CD8-positive, alpha-beta memory T cell (primary cell): ENCODE data around the gene ZNF500. TPM values are rescaled to one million over a fixed set of nuclear protein-coding genes. Genes with fewer than 3 reads are reported as not detected.
"Not testable (repeated sequence)": the region's sequence is repeated elsewhere in the genome, so short reads cannot be mapped to it uniquely, and the experiment has no call there.

Experiments used
- CTCF ChIA-PET: fragments of 350-600 bp; sonication (Branson Sonifier 250); formaldehyde crosslinking; loops from one replicate; lab custom pipeline; 2021; ENCODE audit warnings: antibody characterized with exemption; lab: Charles Lee
- POLR2A ChIA-PET: fragments of 350-600 bp; sonication (Branson Sonifier 250); formaldehyde crosslinking; loops from one replicate; lab custom pipeline; 2021; ENCODE audit warnings: antibody characterized with exemption; lab: Charles Lee
- DNase-seq, 5 donors: peaks; one replicate each; pipeline versions ENCODE4 v3.0.0 to v3.0.0-alpha.2; 2020 to 2022; ENCODE audit warnings: mixed read lengths in 1 of 5
- H3K27ac ChIP-seq: one replicate; pipeline ENCODE4 v1.7.0; 2013; ENCODE audit warnings: low read depth, mild to moderate bottlenecking, low read length, moderate library complexity
- H3K27me3 ChIP-seq: 2 replicates; pipeline ENCODE4 v1.7.0; 2013; ENCODE audit warnings: low read length, mild to moderate bottlenecking; ENCODE audit not compliant: insufficient read depth, poor library complexity, severe bottlenecking
- H3K36me3 ChIP-seq: 2 replicates; pipeline ENCODE4 v1.7.0; 2013; ENCODE audit warnings: mild to moderate bottlenecking, low read length, moderate library complexity; ENCODE audit not compliant: insufficient read depth
- H3K4me1 ChIP-seq: 2 replicates; pipeline ENCODE4 v1.7.0; 2013; ENCODE audit warnings: mild to moderate bottlenecking, low read length, moderate library complexity; ENCODE audit not compliant: insufficient read depth
- H3K4me3 ChIP-seq: 2 replicates; pipeline ENCODE4 v1.7.0; 2013; ENCODE audit warnings: mild to moderate bottlenecking, low read length
- H3K9me3 ChIP-seq: 2 replicates; pipeline ENCODE4 v1.7.0; 2013; ENCODE audit warnings: mild to moderate bottlenecking, low read length
- H3K27ac Mint-ChIP-seq, 8 donors: one replicate each; pipeline ENCODE4 v1.8.0; 2020 to 2021; ENCODE audit warnings: mixed read lengths in 8 of 8, mild to moderate bottlenecking in 6 of 8, inconsistent platforms in 3 of 8, moderate library complexity in 3 of 8
- H3K27me3 Mint-ChIP-seq, 2 donors: one replicate each; pipeline ENCODE4 v1.8.0; 2020 to 2021; ENCODE audit warnings: mixed read lengths in 2 of 2, mild to moderate bottlenecking in 1 of 2, moderate library complexity in 1 of 2
- H3K36me3 Mint-ChIP-seq, 3 donors: one replicate each; pipeline ENCODE4 v1.8.0; 2020 to 2021; ENCODE audit warnings: mixed read lengths in 3 of 3, inconsistent platforms in 1 of 3, mild to moderate bottlenecking in 1 of 3
- H3K4me1 Mint-ChIP-seq, 3 donors: one replicate each; pipeline ENCODE4 v1.8.0; 2020 to 2021; ENCODE audit warnings: mixed read lengths in 3 of 3, inconsistent platforms in 1 of 3, mild to moderate bottlenecking in 1 of 3
- H3K4me3 Mint-ChIP-seq, 7 donors: one replicate each; pipeline ENCODE4 v1.8.0; 2020 to 2021; ENCODE audit warnings: mixed read lengths in 7 of 7, mild to moderate bottlenecking in 6 of 7, moderate library complexity in 4 of 7, inconsistent platforms in 2 of 7
- H3K9me3 Mint-ChIP-seq, 5 donors: one replicate each; pipeline ENCODE4 v1.8.0; 2020 to 2022; ENCODE audit warnings: mixed read lengths in 5 of 5, mild to moderate bottlenecking in 3 of 5, moderate library complexity in 2 of 5, inconsistent platforms in 1 of 5
- polyA plus RNA-seq: library from polyadenylated mRNA; unstranded; fragments of 300-500 nt; fragmentation: Illumina TruSeq; gene quantifications from one replicate; pipeline ENCODE4 v1.2.3, GENCODE V29; 2021
- total RNA-seq, 2 experiments: library from RNA; stranded (reverse); gene quantifications; one replicate each; pipeline ENCODE4 v1.2.3, GENCODE V29; 2021

ZNF500 gene
- total and polyA plus RNA-seq, 3 experiments from 2014 or later = 12.7 to 15.2 (median 13.7) TPM

DNA sequence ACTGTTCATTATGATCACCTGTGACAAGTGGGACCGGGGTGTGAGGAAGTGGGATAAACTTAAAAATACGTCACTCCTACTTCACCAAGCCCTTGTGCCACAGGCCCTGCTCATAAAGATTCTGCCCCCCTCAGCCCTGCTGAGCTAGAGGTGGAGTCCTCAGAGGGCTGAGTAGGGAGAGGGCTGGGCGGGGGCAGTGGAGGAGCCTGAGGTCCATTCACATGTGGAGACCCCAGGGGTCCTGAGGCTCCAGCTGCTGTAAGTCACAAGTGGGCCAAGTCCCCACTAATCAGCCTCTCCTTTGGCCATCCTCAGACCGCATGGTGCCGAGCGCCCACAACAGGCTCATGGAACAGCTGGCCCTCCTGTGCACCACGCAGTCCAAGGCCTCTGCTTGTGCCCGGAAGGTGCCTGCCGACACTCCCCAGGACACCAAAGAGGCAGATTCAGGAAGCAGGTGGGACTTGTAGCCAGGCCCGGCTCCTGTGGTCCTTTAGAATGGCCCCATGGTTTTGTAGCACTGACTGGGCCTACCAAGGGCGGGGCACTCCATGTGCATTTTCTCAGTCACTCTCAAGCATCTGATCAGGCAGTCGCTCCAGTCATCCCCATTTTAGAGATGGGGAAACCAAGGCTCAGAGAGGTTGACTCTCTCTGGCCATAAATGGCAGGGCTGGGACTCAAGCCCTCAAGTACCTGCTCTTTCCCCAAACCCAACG is 22.2 kb downstream of the ZNF500 start:
- Mint-ChIP-seq H3K27me3 (peaks cover 0 to 2% of the 10 kb centered on the region in 2 donors), H3K9me3 (no peaks in the 10 kb centered on the region)

DNA sequence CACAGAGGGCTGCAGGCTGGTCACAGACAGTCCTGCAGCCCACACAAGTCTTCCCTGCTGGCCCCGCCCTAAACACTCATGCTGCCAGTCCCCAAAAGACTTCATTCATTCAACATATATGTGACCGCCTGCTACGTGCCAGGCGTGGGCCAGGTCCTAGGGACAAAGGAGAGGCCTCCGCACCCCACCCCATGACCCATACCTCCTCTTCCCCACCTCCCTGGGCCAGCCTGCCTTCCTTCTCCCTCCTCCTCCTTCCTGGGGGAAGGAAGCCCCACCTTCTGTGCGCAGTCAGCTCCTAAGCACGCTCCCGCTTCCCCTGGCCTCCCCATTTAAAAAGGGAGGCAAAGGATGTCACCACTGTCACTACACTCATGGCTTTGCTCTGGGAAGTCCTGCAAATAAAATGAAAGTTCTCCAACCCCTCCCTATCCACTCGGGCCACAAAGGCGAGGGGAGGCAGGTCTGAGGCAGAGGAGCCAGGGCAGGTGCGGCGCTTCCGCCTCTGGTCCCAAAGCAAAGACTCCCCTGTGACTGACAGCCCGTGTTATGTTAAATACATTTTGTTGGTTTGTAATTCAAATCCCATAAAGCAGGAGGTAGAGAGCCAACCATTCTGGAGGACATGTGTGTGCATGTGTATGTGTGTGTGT is 23.6 kb downstream of the ZNF500 start:
- ChIA-PET CTCF (no interaction called here), POLR2A (no interaction called here)
- H3K27me3 Mint-ChIP-seq = peaks cover 0 to 2% of the 10 kb centered on the region in 2 donors
- Histone ChIP-seq H3K4me3 (no peak overlapping the region), H3K27me3 (no peaks in the 10 kb centered on the region), H3K27ac (no peak overlapping the region), H3K36me3 (no peaks in the 10 kb centered on the region), H3K9me3 (no peaks in the 10 kb centered on the region), H3K4me1 (peaks cover 8% of the 10 kb centered on the region)
- DNase-seq = no peak
- peaks cover 9 to 33% (median 20%) of the 10 kb centered on the region in 3 donors for H3K4me1 Mint-ChIP-seq
- H3K9me3 Mint-ChIP-seq = no peaks in the 10 kb centered on the region
- peak overlapping the region in 6 of 7 donors; percentile 24 to 70 (median 56) for H3K4me3 Mint-ChIP-seq
- peak overlapping the region in 1 of 8 donors; percentile 79 for H3K27ac Mint-ChIP-seq
- H3K36me3 Mint-ChIP-seq = no peaks in the 10 kb centered on the region

More for the DNA sequence above, 22.2 kb downstream of the ZNF500 start:
- peaks cover 8% of the 10 kb centered on the region for H3K4me1 ChIP-seq
- Mint-ChIP-seq H3K36me3 (peaks cover 0 to 4% (median 0%) of the 10 kb centered on the region in 3 donors), H3K4me1 (peaks cover 13 to 42% (median 25%) of the 10 kb centered on the region in 3 donors), H3K4me3 (no peak overlapping the region), H3K27ac (no peak overlapping the region)
- H3K27ac ChIP-seq = no peak overlapping the region
- POLR2A ChIA-PET = no interaction called here
- no peaks in the 10 kb centered on the region for H3K9me3 ChIP-seq
- no peaks in the 10 kb centered on the region for H3K36me3 ChIP-seq
- H3K27me3 ChIP-seq = no peaks in the 10 kb centered on the region
- no peak overlapping the region for H3K4me3 ChIP-seq
- DNase-seq = no peak
- CTCF ChIA-PET = no interaction called here

DNA sequence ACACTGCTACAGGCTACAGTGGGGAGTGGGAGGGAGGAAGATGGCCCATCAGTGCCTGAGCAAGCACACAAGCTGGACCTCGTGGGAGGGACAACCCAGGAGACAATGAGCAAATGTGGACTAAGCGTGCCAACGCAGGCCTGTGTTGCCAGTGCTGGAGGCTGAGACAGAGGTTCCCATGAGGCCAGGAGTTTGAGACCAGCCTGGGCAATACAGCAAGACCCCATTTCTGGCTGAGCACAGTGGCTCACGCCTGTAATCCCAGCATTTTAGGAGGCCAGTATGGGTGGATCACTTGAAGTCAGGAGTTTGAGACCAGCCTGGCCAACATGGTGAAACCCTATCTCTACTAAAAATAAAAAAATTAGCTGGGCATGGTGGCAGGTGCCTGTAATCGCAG is 28.6 kb downstream of the ZNF500 start:
- H3K9me3 Mint-ChIP-seq, H3K27me3 ChIP-seq, CTCF ChIA-PET, H3K36me3 ChIP-seq, H3K27me3 Mint-ChIP-seq, H3K4me3 ChIP-seq, H3K9me3 ChIP-seq, POLR2A ChIA-PET, H3K27ac Mint-ChIP-seq, H3K4me1 ChIP-seq, H3K36me3 Mint-ChIP-seq, H3K27ac ChIP-seq, DNase-seq: not testable (repeated sequence)
- peak overlapping the region in 1 of 7 donors; percentile 49 for H3K4me3 Mint-ChIP-seq
- peaks cover 13 to 24% (median 13%) of the 10 kb centered on the region in 3 donors for H3K4me1 Mint-ChIP-seq

DNA sequence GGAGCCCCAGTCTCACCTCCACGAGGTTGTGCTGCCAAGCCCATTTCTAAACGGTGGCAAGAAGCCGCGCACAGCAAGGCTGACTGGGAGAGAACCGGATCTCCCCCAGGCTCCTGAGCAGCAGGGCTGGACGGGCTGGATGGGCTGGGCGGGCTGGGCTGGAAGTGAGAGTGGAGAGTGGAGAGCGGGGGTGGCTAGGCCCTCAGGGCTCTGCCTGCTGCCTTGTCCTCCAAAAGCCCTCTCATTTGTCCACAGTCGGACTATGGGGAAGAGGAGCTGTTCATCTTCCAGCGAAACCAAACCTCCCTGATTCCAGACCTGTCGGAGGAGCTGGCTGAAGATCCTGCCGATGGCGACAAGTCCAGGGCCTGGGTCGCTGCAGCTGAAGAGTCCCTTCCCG is 29.4 kb downstream of the ZNF500 start:
- Mint-ChIP-seq H3K36me3 (peaks cover 0 to 10% (median 0%) of the 10 kb centered on the region in 3 donors), H3K4me3 (peak overlapping the region in 1 of 7 donors; percentile 49), H3K4me1 (peaks cover 17 to 24% (median 20%) of the 10 kb centered on the region in 3 donors), H3K27me3 (peaks cover 0 to 2% of the 10 kb centered on the region in 2 donors), H3K9me3 (no peaks in the 10 kb centered on the region), H3K27ac (no peak overlapping the region)
- no peaks in the 10 kb centered on the region for H3K9me3 ChIP-seq
- H3K4me1 ChIP-seq = peaks cover 13% of the 10 kb centered on the region
- H3K27me3 ChIP-seq = no peaks in the 10 kb centered on the region
- no peak overlapping the region for H3K27ac ChIP-seq
- peak in 1 of 5 donors; percentile 20 for DNase-seq
- ChIA-PET POLR2A (no interaction called here), CTCF (no interaction called here)
- no peak overlapping the region for H3K4me3 ChIP-seq
- no peaks in the 10 kb centered on the region for H3K36me3 ChIP-seq

DNA sequence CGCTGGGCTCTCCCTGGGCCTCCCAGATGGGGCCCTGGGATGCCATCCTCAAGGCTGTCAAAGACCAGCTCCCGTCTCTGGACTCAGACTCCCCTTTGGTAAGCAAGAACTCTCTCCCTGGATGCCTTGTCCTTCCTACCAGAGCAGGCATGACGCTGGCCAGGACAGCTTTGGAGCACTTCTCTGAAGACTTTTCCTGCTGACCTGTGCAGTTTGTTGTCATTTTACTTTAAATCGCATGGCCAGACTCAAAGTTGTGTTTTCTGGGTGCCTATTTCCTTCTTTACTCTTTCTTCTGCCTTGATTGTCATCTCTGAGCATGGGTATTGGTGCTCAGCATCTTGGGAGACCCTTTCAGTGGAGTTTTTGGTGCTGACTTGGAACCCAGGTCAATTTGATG is 30.4 kb downstream of the ZNF500 start:
- ChIA-PET POLR2A (interaction anchor here (0.6 kb wide), 1 partner anchor 196 kb away, joined by 4 read pairs; no protein-coding TSS in a partner anchor), CTCF (no interaction called here)
- H3K4me3 ChIP-seq = no peak overlapping the region
- H3K9me3 ChIP-seq = no peaks in the 10 kb centered on the region
- H3K36me3 Mint-ChIP-seq = peaks cover 0 to 10% (median 0%) of the 10 kb centered on the region in 3 donors
- H3K36me3 ChIP-seq = no peaks in the 10 kb centered on the region
- H3K9me3 Mint-ChIP-seq = no peaks in the 10 kb centered on the region
- H3K4me1 ChIP-seq = peaks cover 18% of the 10 kb centered on the region
- DNase-seq = peak in 1 of 5 donors; percentile 1
- H3K27ac ChIP-seq = no peak overlapping the region
- peak overlapping the region in 4 of 7 donors; percentile 35 to 47 (median 40) for H3K4me3 Mint-ChIP-seq
- H3K27ac Mint-ChIP-seq = peak overlapping the region in 1 of 8 donors; percentile 81
- peaks cover 19 to 29% (median 21%) of the 10 kb centered on the region in 3 donors for H3K4me1 Mint-ChIP-seq
- no peaks in the 10 kb centered on the region for H3K27me3 ChIP-seq
- H3K27me3 Mint-ChIP-seq = peaks cover 0 to 2% of the 10 kb centered on the region in 2 donors

DNA sequence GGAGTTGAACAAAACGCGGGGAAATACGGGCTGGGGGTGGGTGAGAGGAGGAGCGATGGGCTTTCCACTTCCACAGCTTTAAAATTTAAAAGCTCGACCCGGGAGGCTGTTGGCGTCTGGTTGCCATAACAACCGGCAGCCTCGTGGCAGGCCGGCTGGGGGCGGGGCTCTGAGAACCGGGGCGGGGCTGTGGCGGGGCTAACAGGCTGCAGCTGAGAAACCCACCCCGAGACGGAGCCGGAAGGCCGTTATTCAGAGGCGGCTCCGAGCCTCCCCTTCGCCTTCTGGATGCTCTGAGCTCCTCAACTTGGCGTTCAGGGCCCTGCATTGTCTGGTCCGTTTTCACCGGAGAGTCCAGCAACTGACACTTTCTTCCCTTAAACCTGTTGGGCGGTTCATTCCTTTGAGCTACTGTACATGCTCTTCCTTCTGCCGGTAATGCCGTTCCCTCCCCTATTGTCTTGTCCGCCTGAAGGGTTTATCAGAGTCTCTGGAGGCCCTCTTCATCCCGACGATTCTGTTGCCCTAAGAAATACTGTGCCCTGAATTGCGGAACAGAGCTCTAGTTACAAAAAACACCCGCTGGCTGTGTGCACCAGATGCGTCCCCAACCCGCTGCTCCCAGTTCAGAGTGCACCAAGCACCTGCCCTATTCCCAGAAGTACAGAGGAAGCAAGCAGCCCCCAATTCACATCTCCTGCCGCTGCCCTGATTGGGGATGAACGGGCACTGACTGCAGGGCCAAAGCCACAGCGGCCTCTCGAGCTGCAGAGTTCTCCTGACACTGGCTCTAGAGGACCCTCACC is 32.0 kb downstream of the ZNF500 start:
- H3K36me3 Mint-ChIP-seq = peaks cover 0 to 18% (median 0%) of the 10 kb centered on the region in 3 donors
- peaks cover 18% of the 10 kb centered on the region for H3K4me1 ChIP-seq
- CTCF ChIA-PET = interaction anchor here (0.8 to 2.1 kb wide), 14 partner anchors 11 to 363 kb away, joined by 3 to 12 read pairs (median 4); partner anchors contain the start of genes HMOX2, MGRN1, NAGPA and NUDT16L1

DNA sequence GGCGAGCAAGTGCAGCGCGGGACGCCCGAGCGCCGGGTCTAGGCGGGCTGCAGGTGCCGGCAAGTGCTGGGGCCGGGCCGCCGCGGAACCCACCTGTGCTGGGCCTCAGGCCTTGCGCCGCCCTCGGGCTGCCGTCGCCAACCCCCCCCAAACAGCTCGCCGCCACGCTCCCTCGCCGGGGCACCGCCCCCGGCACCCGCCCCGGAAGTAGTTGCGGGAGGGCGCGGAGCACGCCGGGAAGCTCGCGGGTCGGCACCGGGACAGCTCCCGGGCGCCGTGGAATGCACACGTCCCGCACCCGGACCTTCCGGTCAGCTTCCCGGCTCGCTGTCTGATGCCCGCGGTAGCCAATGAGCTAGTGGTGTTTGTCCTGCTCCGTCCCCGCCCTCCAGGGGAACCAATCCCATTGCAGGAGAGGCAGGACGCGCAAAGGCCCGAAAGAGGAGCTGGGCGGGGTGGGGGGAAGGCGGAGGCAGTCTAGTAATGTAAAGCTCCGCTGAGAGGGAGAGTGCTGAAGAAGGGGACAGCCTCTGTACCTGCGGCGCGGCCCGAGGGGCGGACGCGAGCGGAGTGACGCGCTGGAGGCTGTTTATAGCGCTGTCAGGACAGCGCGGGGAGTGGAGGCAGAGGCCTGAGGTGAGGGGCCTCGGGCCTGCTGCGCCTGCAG is 32.8 kb downstream of the ZNF500 start, which contains the start of the genes ANKS3 and DNAAF8:
TSS of gene ANKS3 (minus strand) at position 209 of the 667 bp plus-strand sequence. CDS start 4,122 bp downstream, outside the sequence.
TSS of gene DNAAF8 (plus strand) at position 475 of the 667 bp plus-strand sequence. CDS start 1,978 bp downstream, outside the sequence.
- Mint-ChIP-seq H3K4me1 (peaks cover 19 to 33% (median 25%) of the 10 kb centered on the region in 3 donors), H3K4me3 (peak within 1 kb of the TSS; percentile 86 to 97 (median 91)), H3K36me3 (peaks cover 0 to 22% (median 0%) of the 10 kb centered on the region in 3 donors), H3K27me3 (no peaks in the 10 kb centered on the region), H3K27ac (peak within 1 kb of the TSS; percentile 88 to 99 (median 93)), H3K9me3 (no peaks in the 10 kb centered on the region)
- no peaks in the 10 kb centered on the region for H3K9me3 ChIP-seq
- ChIA-PET POLR2A (interaction anchor here (0.5 to 2.2 kb wide), 15 partner anchors 14 to 335 kb away, joined by 3 to 27 read pairs (median 4); partner anchors contain the start of genes GLYR1, NAGPA, NUDT16L1 and ROGDI), CTCF (interaction anchor here (0.8 to 2.1 kb wide), 13 partner anchors 10 to 364 kb away, joined by 3 to 12 read pairs (median 4); partner anchors contain the start of genes HMOX2, MGRN1, NAGPA and NUDT16L1)
- H3K27me3 ChIP-seq = no peaks in the 10 kb centered on the region
- H3K4me3 ChIP-seq = peak within 1 kb of the TSS; percentile 99
- DNase-seq = peak; percentile 74 to 85 (median 79)
- peak within 1 kb of the TSS; percentile 88 for H3K27ac ChIP-seq
- H3K4me1 ChIP-seq = peaks cover 18% of the 10 kb centered on the region
- H3K36me3 ChIP-seq = peaks cover 6% of the 10 kb centered on the region

More for the DNA sequence above, 32.0 kb downstream of the ZNF500 start:
- H3K36me3 ChIP-seq = peaks cover 4% of the 10 kb centered on the region
- no peaks in the 10 kb centered on the region for H3K27me3 ChIP-seq
- H3K9me3 ChIP-seq = no peaks in the 10 kb centered on the region
- Mint-ChIP-seq H3K27ac (peak overlapping the region; percentile 88 to 99 (median 93)), H3K4me3 (peak overlapping the region; percentile 86 to 97 (median 91)), H3K27me3 (no peaks in the 10 kb centered on the region), H3K4me1 (peaks cover 19 to 33% (median 25%) of the 10 kb centered on the region in 3 donors), H3K9me3 (no peaks in the 10 kb centered on the region)
- DNase-seq = peak; percentile 92 to 97 (median 94)
- H3K27ac ChIP-seq = peak overlapping the region; percentile 88
- peak overlapping the region; percentile 99 for H3K4me3 ChIP-seq
- POLR2A ChIA-PET = interaction anchor here (0.5 to 2.2 kb wide), 14 partner anchors 13 to 334 kb away, joined by 3 to 27 read pairs (median 4); partner anchors contain the start of genes GLYR1, NAGPA, NUDT16L1 and ROGDI
